NCI-H1092 treated with DMSO at 0.1 percent for 48 hours (cell line): Measurements from ENCODE around the gene TRMT2A.
"Not testable (repeated sequence)": the region's sequence is repeated elsewhere in the genome, so short reads cannot be mapped to it uniquely, and the experiment has no call there.

Source experiments
- DNase-seq: peaks from one replicate; lab custom pipeline; 2025; lab: John Stamatoyannopoulos, UW

Gene TRMT2A

GRCh38 chr22:20084547-20085413, 32.2 kb downstream of the TRMT2A start:
- DNase-seq, result no peak

- no peak for DNase-seq
These were observed 33.0 kb downstream of the TRMT2A start for GRCh38 chr22:20083891-20084546.

GRCh38 chr22:20083157-20083890, 33.7 kb downstream of the TRMT2A start:
- no peak for DNase-seq

- DNase-seq, result peak; percentile 35
These were observed 36.0 kb downstream of the TRMT2A start for GRCh38 chr22:20080776-20081654.

- peak; percentile 61 for DNase-seq
These were observed 36.6 kb downstream of the TRMT2A start for GRCh38 chr22:20080445-20080775.

- peak; percentile 97 for DNase-seq
These were observed 37.1 kb downstream of the TRMT2A start, which contains the start of gene DGCR8 for GRCh38 chr22:20079745-20080444. DGCR8 (plus strand) TSS chr22:20080241; CDS start chr22:20085964, 5,723 bp downstream.

GRCh38 chr22:20076627-20077172, 40.3 kb downstream of the TRMT2A start:
- no peak for DNase-seq

GRCh38 chr22:20071524-20071972, 45.5 kb downstream of the TRMT2A start:
- DNase-seq, result no peak

GRCh38 chr22:20069331-20070042, 47.5 kb downstream of the TRMT2A start:
- DNase-seq, result no peak

- DNase-seq, result no peak
These were observed 48.4 kb downstream of the TRMT2A start for GRCh38 chr22:20068640-20069039.

- DNase-seq, result not testable (repeated sequence)
These were observed 49.7 kb downstream of the TRMT2A start for GRCh38 chr22:20067384-20067682.

- DNase-seq, result no peak
These were observed 50.2 kb downstream of the TRMT2A start for GRCh38 chr22:20066617-20067383.

- DNase-seq, result no peak
These were observed 51.0 kb downstream of the TRMT2A start for GRCh38 chr22:20065896-20066616.

GRCh38 chr22:20064545-20065262, 52.3 kb downstream of the TRMT2A start:
- DNase-seq, result no peak

- DNase-seq, result no peak
These were observed 52.9 kb downstream of the TRMT2A start for GRCh38 chr22:20064140-20064480.

GRCh38 chr22:20063271-20064139, 53.5 kb downstream of the TRMT2A start:
- DNase-seq, result no peak

- no peak for DNase-seq
These were observed 54.3 kb downstream of the TRMT2A start for GRCh38 chr22:20062766-20063083.
